Activated CD4-positive, alpha-beta T cell treated with anti-CD3 and anti-CD28 coated beads, Interleukin-2, amount 10 ng/mL, durations not matched to agents 7 days and 5 days (primary cell): ENCODE results near the gene KIFC3. TPM values are rescaled to one million over a fixed set of nuclear protein-coding genes. Genes with fewer than 3 reads are reported as not detected.

Experiments used
- CTCF ChIA-PET: fragments of 350-600 bp; sonication (Branson Sonifier 250); formaldehyde crosslinking; loops from one replicate; lab custom pipeline; 2021; ENCODE audit warnings: antibody characterized with exemption; lab: Charles Lee
- POLR2A ChIA-PET: fragments of 350-600 bp; sonication (Branson Sonifier 250); formaldehyde crosslinking; loops from one replicate; lab custom pipeline; 2021; ENCODE audit warnings: antibody characterized with exemption; lab: Charles Lee
- DNase-seq: peaks from one replicate; pipeline ENCODE4 v3.0.0-alpha.2; 2020
- H3K27ac Mint-ChIP-seq: one replicate; pipeline ENCODE4 v1.8.0; 2021; ENCODE audit warnings: mild to moderate bottlenecking, moderate library complexity, mixed read lengths
- H3K27me3 Mint-ChIP-seq: one replicate; pipeline ENCODE4 v1.8.0; 2021; ENCODE audit warnings: mixed read lengths
- H3K36me3 Mint-ChIP-seq: one replicate; pipeline ENCODE4 v1.8.0; 2021; ENCODE audit warnings: low read depth, mixed read lengths
- H3K4me1 Mint-ChIP-seq: one replicate; pipeline ENCODE4 v1.8.0; 2021; ENCODE audit warnings: mixed read lengths
- H3K4me3 Mint-ChIP-seq: one replicate; pipeline ENCODE4 v1.8.0; 2021; ENCODE audit warnings: mild to moderate bottlenecking, moderate library complexity, mixed read lengths
- H3K9me3 Mint-ChIP-seq: one replicate; pipeline ENCODE4 v1.8.0; 2021; ENCODE audit warnings: mixed read lengths
- total RNA-seq, 2 experiments: library from RNA; stranded (reverse); gene quantifications; one replicate each; pipeline ENCODE4 v1.2.3, GENCODE V29; 2021

Gene KIFC3
- total RNA-seq, 2 experiments from 2014 or later, result not detected

- Mint-ChIP-seq H3K4me1 (no peaks in the 10 kb centered on the region), H3K36me3 (no peaks in the 10 kb centered on the region), H3K27ac (no peak overlapping the region), H3K27me3 (peaks cover 7% of the 10 kb centered on the region), H3K4me3 (no peak overlapping the region), H3K9me3 (no peaks in the 10 kb centered on the region)
- DNase-seq, result no peak
- ChIA-PET POLR2A (interaction anchor here (0.5 kb wide), 1 partner anchor 348 kb away, joined by 3 read pairs; no protein-coding TSS in a partner anchor), CTCF (no interaction called here)
These were observed 32.6 kb upstream of the KIFC3 start for GRCh38 chr16:57834936-57835335.

- Mint-ChIP-seq H3K36me3 (no peaks in the 10 kb centered on the region), H3K9me3 (no peaks in the 10 kb centered on the region), H3K27ac (no peak overlapping the region), H3K27me3 (peaks cover 7% of the 10 kb centered on the region), H3K4me1 (no peaks in the 10 kb centered on the region), H3K4me3 (no peak overlapping the region)
- DNase-seq, result no peak
- CTCF ChIA-PET, result interaction anchor here (0.6 kb wide), 1 partner anchor 21 kb away, joined by 3 read pairs; no protein-coding TSS in a partner anchor
- POLR2A ChIA-PET, result no interaction called here
These were observed 28.7 kb upstream of the KIFC3 start for GRCh38 chr16:57830890-57831484.

- CTCF ChIA-PET, result no interaction called here
- no peak overlapping the region for H3K27ac Mint-ChIP-seq
- no peak overlapping the region for H3K4me3 Mint-ChIP-seq
- H3K9me3 Mint-ChIP-seq, result no peaks in the 10 kb centered on the region
- POLR2A ChIA-PET, result no interaction called here
- DNase-seq, result no peak
- no peaks in the 10 kb centered on the region for H3K4me1 Mint-ChIP-seq
- H3K27me3 Mint-ChIP-seq, result peaks cover 15% of the 10 kb centered on the region
- H3K36me3 Mint-ChIP-seq, result no peaks in the 10 kb centered on the region
These were observed 27.7 kb upstream of the KIFC3 start for GRCh38 chr16:57829969-57830360.

GRCh38 chr16:57828272-57829161, 26.2 kb upstream of the KIFC3 start:
- H3K27ac Mint-ChIP-seq, result no peak overlapping the region
- CTCF ChIA-PET, result interaction anchor here (0.5 to 0.8 kb wide), 3 partner anchors 304 to 1094 kb away, joined by 3 read pairs; no protein-coding TSS in a partner anchor
- no peaks in the 10 kb centered on the region for H3K36me3 Mint-ChIP-seq
- no peaks in the 10 kb centered on the region for H3K4me1 Mint-ChIP-seq
- no peaks in the 10 kb centered on the region for H3K9me3 Mint-ChIP-seq
- peaks cover 19% of the 10 kb centered on the region for H3K27me3 Mint-ChIP-seq
- POLR2A ChIA-PET, result no interaction called here
- H3K4me3 Mint-ChIP-seq, result no peak overlapping the region
- DNase-seq, result no peak

- no peaks in the 10 kb centered on the region for H3K36me3 Mint-ChIP-seq
- CTCF ChIA-PET, result no interaction called here
- POLR2A ChIA-PET, result no interaction called here
- DNase-seq, result no peak
- no peaks in the 10 kb centered on the region for H3K4me1 Mint-ChIP-seq
- H3K27ac Mint-ChIP-seq, result no peak overlapping the region
- peaks cover 18% of the 10 kb centered on the region for H3K27me3 Mint-ChIP-seq
- no peak overlapping the region for H3K4me3 Mint-ChIP-seq
- no peaks in the 10 kb centered on the region for H3K9me3 Mint-ChIP-seq
These were observed 24.7 kb upstream of the KIFC3 start for GRCh38 chr16:57826706-57827625.

GRCh38 chr16:57826052-57826451, 23.8 kb upstream of the KIFC3 start:
- POLR2A ChIA-PET, result no interaction called here
- H3K27me3 Mint-ChIP-seq, result peaks cover 14% of the 10 kb centered on the region
- no peaks in the 10 kb centered on the region for H3K4me1 Mint-ChIP-seq
- CTCF ChIA-PET, result no interaction called here
- no peak overlapping the region for H3K27ac Mint-ChIP-seq
- no peak for DNase-seq
- no peaks in the 10 kb centered on the region for H3K9me3 Mint-ChIP-seq
- no peak overlapping the region for H3K4me3 Mint-ChIP-seq
- no peaks in the 10 kb centered on the region for H3K36me3 Mint-ChIP-seq

GRCh38 chr16:57825298-57826044, 23.2 kb upstream of the KIFC3 start:
- Mint-ChIP-seq H3K27me3 (peaks cover 14% of the 10 kb centered on the region), H3K4me1 (no peaks in the 10 kb centered on the region), H3K4me3 (no peak overlapping the region), H3K36me3 (no peaks in the 10 kb centered on the region), H3K27ac (no peak overlapping the region), H3K9me3 (no peaks in the 10 kb centered on the region)
- no peak for DNase-seq
- ChIA-PET POLR2A (no interaction called here), CTCF (no interaction called here)

- H3K9me3 Mint-ChIP-seq, result no peaks in the 10 kb centered on the region
- POLR2A ChIA-PET, result no interaction called here
- H3K27ac Mint-ChIP-seq, result no peak overlapping the region
- H3K36me3 Mint-ChIP-seq, result no peaks in the 10 kb centered on the region
- DNase-seq, result no peak
- no peaks in the 10 kb centered on the region for H3K4me1 Mint-ChIP-seq
- no peak overlapping the region for H3K4me3 Mint-ChIP-seq
- CTCF ChIA-PET, result no interaction called here
- H3K27me3 Mint-ChIP-seq, result peaks cover 14% of the 10 kb centered on the region
These were observed 22.6 kb upstream of the KIFC3 start for GRCh38 chr16:57824888-57825287.

GRCh38 chr16:57823836-57824235, 21.5 kb upstream of the KIFC3 start:
- ChIA-PET POLR2A (no interaction called here), CTCF (no interaction called here)
- Mint-ChIP-seq H3K27ac (no peak overlapping the region), H3K9me3 (no peaks in the 10 kb centered on the region), H3K36me3 (no peaks in the 10 kb centered on the region), H3K4me1 (no peaks in the 10 kb centered on the region), H3K4me3 (no peak overlapping the region), H3K27me3 (peaks cover 16% of the 10 kb centered on the region)
- DNase-seq, result no peak

GRCh38 chr16:57822856-57823255, 20.6 kb upstream of the KIFC3 start:
- Mint-ChIP-seq H3K36me3 (no peaks in the 10 kb centered on the region), H3K9me3 (no peaks in the 10 kb centered on the region), H3K4me1 (no peaks in the 10 kb centered on the region), H3K4me3 (no peak overlapping the region), H3K27ac (no peak overlapping the region), H3K27me3 (peaks cover 16% of the 10 kb centered on the region)
- no peak for DNase-seq
- ChIA-PET CTCF (no interaction called here), POLR2A (no interaction called here)

GRCh38 chr16:57822018-57822553, 19.8 kb upstream of the KIFC3 start:
- peaks cover 16% of the 10 kb centered on the region for H3K27me3 Mint-ChIP-seq
- no peaks in the 10 kb centered on the region for H3K36me3 Mint-ChIP-seq
- no peaks in the 10 kb centered on the region for H3K4me1 Mint-ChIP-seq
- CTCF ChIA-PET, result no interaction called here
- no peak for DNase-seq
- POLR2A ChIA-PET, result no interaction called here
- no peak overlapping the region for H3K4me3 Mint-ChIP-seq
- no peak overlapping the region for H3K27ac Mint-ChIP-seq
- no peaks in the 10 kb centered on the region for H3K9me3 Mint-ChIP-seq
